Measurements from ENCODE around the gene DDX17. TPM values are rescaled to one million over a fixed set of nuclear protein-coding genes. Genes with fewer than 3 reads are reported as not detected.

The DDX17 gene
- total and polyA plus RNA-seq, 2 of the 8 experiments (the other 6 are each of a cell fraction or from before 2014, with no cell fraction given): 437 to 441 TPM

- H3K14ac ChIP-seq (ENCODE audit: insufficient read length): no peak overlapping the region
- H4K20me1 ChIP-seq (replicated peaks in 1 of 2; ENCODE audit: control insufficient read depth in 1 of 2, insufficient read depth in 2 of 2, low read length in 2 of 2): peaks cover 4 to 9% of the 10 kb centered on the region in 2 experiments
- no peak overlapping the region for H4K8ac ChIP-seq (ENCODE audit: extremely low read depth, insufficient read depth, low read length)
- ChIA-PET POLR2A (ENCODE audit: partially characterized antibody) (interaction anchor here (0.5 to 3.5 kb wide), 8 partner anchors 13 to 100 kb away, joined by 3 to 14 read pairs (median 4); no protein-coding TSS in a partner anchor), CTCF (ENCODE audit: partially characterized antibody) (interaction anchor here (0.6 to 7.4 kb wide), 4 partner anchors 15 to 36 kb away, joined by 4 to 78 read pairs (median 9); no protein-coding TSS in a partner anchor)
- 89% methylated on average over 14 of the region's 14 CpGs; no CpG with 5 or more reads in 1 of the 2 experiments for WGBS, 2 experiments (ENCODE audit: extremely low coverage in 1 of 2, insufficient coverage in 1 of 2, insufficient read length in 1 of 2, insufficient replicate concordance in 2 of 2, low coverage in 1 of 2, low lambda C conversion rate in 2 of 2, missing lambda C conversion rate in 1 of 2)
- no peak overlapping the region for H3K9ac ChIP-seq (replicated peaks in 1 of 4; ENCODE audit: extremely low read depth in 1 of 4, low read depth in 3 of 4, low read length in 3 of 4)
- no peak overlapping the region for H2BK20ac ChIP-seq (ENCODE audit: low read length)
- no peak overlapping the region for H3K4me3 ChIP-seq (ENCODE audit: extremely low read depth in 1 of 4, insufficient read depth in 2 of 4, low read depth in 3 of 4, low read length in 4 of 4)
- H2BK5ac ChIP-seq (ENCODE audit: low read depth, low read length): no peak overlapping the region
- peak overlapping the region; percentile 33; the same call in 1 of the 2 replicates for H2BK12ac ChIP-seq (ENCODE audit: low read depth, low read length)
- no peak overlapping the region for H2AK5ac ChIP-seq (ENCODE audit: low read depth, low read length)
- no peaks in the 10 kb centered on the region for H3K79me2 ChIP-seq (ENCODE audit: control insufficient read depth in 1 of 2, insufficient read depth in 2 of 2, low read length in 2 of 2)
- H3K4me1 ChIP-seq (replicated peaks in 1 of 4; ENCODE audit: control insufficient read depth in 3 of 4, insufficient read depth in 4 of 4, low read length in 3 of 4): peaks cover 0 to 9% (median 3%) of the 10 kb centered on the region in 4 experiments; a peak in 6 of 7 replicates
- H3K18ac ChIP-seq (ENCODE audit: extremely low read depth, low read length): no peak overlapping the region
- peaks cover 4 to 19% (median 14%) of the 10 kb centered on the region in 4 experiments for H3K27me3 ChIP-seq (replicated peaks in 1 of 4; ENCODE audit: control insufficient read depth in 3 of 4, extremely low read depth in 1 of 4, insufficient read depth in 3 of 4, low read length in 3 of 4)
- no peaks in the 10 kb centered on the region for H3K79me1 ChIP-seq (ENCODE audit: low read depth, low read length)
- H3K56ac ChIP-seq (replicated peaks; ENCODE audit: insufficient read length, low read depth, low read length): no peak overlapping the region
- H4K91ac ChIP-seq (replicated peaks; ENCODE audit: insufficient read length, low read length): peak overlapping the region; percentile 10
- H3K9me3 ChIP-seq (ENCODE audit: insufficient read depth in 2 of 2, low read depth in 1 of 2, low read length in 1 of 2): no peaks in the 10 kb centered on the region
- no peak for TF ChIP-seq BACH1 (IDR thresholded peaks at IDR 0.05; ENCODE audit: low read length)
- TF ChIP-seq KDM1A (IDR thresholded peaks at IDR 0.05; ENCODE audit: borderline replicate concordance, low read length): peak; percentile 70
- H4K5ac ChIP-seq (ENCODE audit: insufficient read length, low read depth, low read length): no peak overlapping the region
- H3K36me3 ChIP-seq (ENCODE audit: control insufficient read depth in 2 of 4, insufficient read depth in 4 of 4, low read length in 3 of 4): no peaks in the 10 kb centered on the region
- no peak overlapping the region for H2AFZ ChIP-seq (ENCODE audit: low read length)
- no peak overlapping the region for H3K4ac ChIP-seq (replicated peaks; ENCODE audit: insufficient read length, low read depth, low read length)
- H3K23me2 ChIP-seq (ENCODE audit: low read depth, low read length): peaks cover 3% of the 10 kb centered on the region; the same call in 1 of the 2 replicates
- DNase-seq (ENCODE audit: low read depth in 1 of 2, low spot score in 2 of 2) (no peak), FAIRE-seq (no peak)
- H2BK15ac ChIP-seq (ENCODE audit: low read length): peak overlapping the region; percentile 65; the same call in 1 of the 2 replicates
- no peak overlapping the region for H3K4me2 ChIP-seq (ENCODE audit: insufficient read depth in 1 of 2, low read depth in 2 of 2, low read length in 2 of 2)
- H2BK120ac ChIP-seq (replicated peaks; ENCODE audit: low read depth, low read length): no peak overlapping the region
- H3K23ac ChIP-seq (ENCODE audit: insufficient read length): no peak overlapping the region
- H3K27ac ChIP-seq (ENCODE audit: low read depth, low read length): no peak overlapping the region
Measured at GRCh38 chr22:38448945-38449745, 57.0 kb downstream of the DDX17 start.
